HG03558 (cell line): ENCODE data around the gene CTDP1.

Source experiments
- ATAC-seq: cut with Tn5 transposase; IDR thresholded peaks from one replicate; pipeline ENCODE4 v1.9.1; 2021; ENCODE audit warnings: moderate number of reproducible peaks; ENCODE audit not compliant: unreplicated experiment; ENCODE audit errors: extremely low read depth

The CTDP1 gene

GRCh38 chr18:79695856-79696850, 16.6 kb downstream of the CTDP1 start:
- ATAC-seq, result no peak

DNA sequence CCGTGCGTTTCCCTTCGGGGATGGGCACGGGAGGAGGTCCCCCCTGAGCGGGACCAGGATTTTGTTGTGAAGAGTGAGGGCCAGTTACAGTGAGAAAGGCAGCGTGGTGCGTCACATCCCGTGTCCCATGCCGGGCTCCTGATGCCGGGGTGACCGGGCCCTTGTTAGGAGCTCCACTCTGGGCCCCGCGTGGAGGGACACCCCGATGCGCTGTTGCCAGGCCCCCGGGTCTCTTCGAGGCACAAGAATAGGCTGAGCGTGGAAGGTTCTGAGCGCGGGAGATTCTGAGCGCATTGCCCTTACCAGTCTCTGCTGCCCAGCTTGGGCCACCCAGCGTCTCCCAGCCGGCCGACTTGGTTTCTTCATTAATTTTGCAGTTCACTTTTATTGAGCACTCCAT, 17.6 kb downstream of the CTDP1 start:
- no peak for ATAC-seq

DNA sequence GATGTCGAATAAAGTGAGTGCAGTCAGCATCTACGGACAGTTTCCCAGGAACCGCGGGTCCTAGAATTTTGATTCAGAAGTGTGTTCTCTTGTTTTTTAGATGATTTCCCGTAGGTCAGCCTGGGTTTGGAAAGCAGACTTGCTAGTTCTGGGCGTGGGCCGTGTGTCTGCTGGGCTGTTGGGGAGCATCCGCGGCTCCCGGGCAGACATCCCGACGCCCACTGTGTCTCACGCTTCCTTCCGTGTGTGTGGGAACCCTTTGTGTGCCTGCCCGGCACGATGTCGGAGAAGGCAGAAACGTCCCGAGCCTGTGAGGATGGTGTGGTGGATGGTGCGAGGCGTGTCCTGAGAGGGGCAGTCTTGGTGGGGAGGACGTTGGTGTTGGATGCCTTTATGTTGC, 18.4 kb downstream of the CTDP1 start:
- no peak for ATAC-seq

- ATAC-seq, result no peak
These were observed 19.2 kb downstream of the CTDP1 start for GRCh38 chr18:79698668-79699335.

GRCh38 chr18:79699653-79700052, 20.1 kb downstream of the CTDP1 start:
- no peak for ATAC-seq

DNA sequence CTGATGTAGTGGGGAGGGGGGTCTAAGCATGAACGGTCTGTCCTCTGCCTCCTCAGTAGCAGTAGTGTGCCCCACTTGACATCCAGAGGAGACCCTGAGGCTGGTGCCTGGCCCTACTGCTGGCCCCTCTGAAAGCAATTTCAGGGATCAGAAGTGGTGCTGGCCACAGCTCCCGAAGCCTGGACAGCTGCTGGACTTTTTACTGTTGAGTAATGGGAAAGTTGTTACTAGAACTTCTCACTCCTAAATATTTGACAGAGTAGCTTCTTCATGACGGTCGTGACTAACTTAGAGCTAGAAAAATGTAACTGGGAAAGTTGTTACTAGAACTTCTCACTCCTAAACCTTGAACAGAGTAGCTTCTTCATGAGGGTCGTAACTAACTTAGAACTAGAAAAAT, 23.3 kb downstream of the CTDP1 start:
- ATAC-seq, result no peak

DNA sequence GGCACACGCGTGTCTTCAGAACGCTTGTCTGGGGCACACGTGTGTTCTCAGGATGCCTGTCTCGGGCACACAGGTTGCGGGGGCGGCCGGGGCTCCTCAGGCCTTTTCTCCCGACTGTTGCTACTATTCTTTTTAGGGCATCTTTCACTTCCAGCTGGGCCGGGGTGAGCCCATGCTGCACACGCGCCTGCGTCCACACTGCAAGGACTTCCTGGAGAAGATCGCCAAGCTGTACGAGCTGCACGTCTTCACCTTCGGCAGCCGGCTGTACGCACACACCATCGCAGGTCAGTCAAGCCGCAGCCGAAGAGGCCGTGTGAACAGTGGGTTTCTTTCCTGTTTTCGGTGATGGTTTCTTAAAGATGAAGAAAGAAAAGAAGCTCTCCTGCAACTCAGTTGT, 25.0 kb downstream of the CTDP1 start:
- ATAC-seq, result no peak

- ATAC-seq, result no peak
These were observed 25.7 kb downstream of the CTDP1 start for GRCh38 chr18:79705272-79705671.

DNA sequence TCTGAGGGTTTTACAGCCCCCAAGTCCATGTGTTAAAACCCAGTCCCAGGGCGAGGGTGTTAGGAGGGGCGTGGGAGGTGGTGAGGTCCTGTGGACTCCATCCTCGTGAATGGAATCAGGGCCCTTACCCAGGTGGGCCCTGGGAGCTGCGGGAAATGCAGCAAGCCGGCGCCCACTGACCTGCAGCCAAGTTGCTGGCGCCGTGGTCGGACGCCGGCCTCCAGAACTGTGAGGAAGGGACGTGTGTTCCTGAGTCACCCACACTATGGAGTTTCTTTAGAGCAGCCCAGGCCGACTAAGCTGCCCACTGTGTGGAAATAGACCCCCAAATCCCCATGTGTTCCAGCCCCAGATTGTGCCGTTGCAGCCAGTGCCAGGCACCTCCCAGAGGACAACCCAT, 26.4 kb downstream of the CTDP1 start:
- no peak for ATAC-seq

GRCh38 chr18:79706658-79707057, 27.1 kb downstream of the CTDP1 start:
- no peak for ATAC-seq

DNA sequence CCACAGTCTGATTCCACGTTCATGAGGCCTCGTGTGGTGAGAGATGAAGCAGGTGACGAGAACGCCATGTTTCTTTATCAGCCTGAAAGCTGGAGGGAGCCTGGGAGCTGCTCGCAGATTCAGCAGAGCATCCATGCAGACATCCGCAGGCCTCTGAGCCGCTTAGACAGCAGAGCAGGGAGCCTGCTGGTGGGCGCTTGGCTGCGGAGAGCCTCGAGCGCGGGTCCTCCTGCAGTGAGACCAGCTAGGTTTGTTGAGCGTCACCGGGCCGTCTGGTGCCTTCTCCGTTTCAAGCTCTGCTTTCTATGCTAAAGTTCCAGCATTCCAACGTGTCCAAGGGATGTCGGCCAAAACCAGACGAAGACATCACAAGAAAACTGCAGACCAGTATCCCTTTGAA, 27.6 kb downstream of the CTDP1 start:
- ATAC-seq, result no peak

DNA sequence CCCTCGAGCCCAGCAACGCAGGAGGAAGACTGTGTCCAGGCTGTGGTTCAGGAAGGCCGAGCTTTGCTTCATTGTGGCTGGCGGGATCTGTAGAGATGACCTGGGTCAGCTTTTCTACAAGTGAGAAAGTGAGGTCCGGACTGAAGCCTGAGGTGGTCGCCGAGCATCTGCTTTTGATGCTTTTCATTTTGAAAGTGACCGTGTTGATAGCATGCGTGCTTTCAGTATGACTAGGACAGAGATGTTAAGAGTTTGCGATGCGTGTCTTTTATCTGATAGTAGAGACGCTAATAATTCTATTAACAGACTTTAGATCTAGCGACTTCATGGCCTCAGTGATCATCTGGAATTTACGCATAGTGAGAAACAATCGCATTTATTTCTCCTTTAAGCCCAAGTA, 28.1 kb downstream of the CTDP1 start:
- ATAC-seq, result no peak

GRCh38 chr18:79708412-79708811, 28.8 kb downstream of the CTDP1 start:
- no peak for ATAC-seq

- no peak for ATAC-seq
These were observed 32.7 kb downstream of the CTDP1 start for GRCh38 chr18:79712206-79712857.

DNA sequence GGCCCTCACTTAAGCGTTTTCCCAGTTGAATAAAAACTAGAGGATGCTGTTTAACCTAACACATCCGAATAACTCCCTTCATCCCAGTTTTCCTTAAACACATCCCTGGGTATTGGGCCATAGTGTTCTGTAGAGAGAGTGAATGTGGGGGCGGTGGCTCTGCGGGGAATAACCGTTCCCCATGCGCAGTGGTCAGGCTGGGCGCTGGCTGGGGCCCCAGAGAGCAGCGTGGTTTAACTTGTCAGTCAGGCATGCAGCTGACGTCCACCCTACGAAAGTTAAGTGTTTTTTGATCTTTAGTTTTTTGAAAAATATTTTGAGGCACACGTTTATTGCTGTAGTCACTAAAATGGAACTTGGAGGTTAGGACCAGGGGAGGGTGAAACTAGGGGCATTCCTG, 33.7 kb downstream of the CTDP1 start:
- ATAC-seq, result no peak

DNA sequence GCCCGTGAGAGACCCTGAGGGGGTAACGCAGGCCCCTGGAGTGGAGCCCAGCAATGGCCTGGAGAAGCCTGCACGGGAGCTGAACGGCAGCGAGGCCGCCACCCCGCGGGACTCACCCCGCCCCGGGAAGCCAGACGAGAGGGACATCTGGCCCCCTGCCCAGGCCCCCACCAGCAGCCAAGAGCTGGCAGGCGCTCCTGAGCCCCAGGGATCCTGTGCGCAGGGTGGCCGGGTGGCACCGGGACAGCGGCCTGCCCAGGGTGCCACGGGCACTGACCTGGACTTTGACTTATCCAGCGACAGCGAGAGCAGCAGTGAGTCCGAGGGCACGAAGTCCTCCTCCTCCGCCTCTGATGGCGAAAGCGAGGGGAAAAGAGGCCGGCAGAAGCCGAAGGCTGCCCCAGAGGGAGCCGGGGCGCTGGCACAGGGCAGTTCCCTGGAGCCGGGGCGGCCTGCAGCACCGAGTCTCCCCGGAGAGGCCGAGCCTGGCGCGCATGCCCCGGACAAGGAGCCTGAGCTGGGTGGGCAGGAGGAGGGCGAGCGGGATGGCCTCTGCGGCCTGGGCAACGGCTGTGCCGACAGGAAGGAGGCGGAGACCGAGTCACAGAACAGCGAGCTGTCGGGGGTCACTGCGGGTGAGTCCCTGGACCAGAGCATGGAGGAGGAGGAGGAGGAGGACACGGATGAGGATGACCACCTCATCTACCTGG, 35.1 kb downstream of the CTDP1 start:
- ATAC-seq, result no peak

- ATAC-seq, result no peak
These were observed 35.7 kb downstream of the CTDP1 start for GRCh38 chr18:79715280-79715679.

DNA sequence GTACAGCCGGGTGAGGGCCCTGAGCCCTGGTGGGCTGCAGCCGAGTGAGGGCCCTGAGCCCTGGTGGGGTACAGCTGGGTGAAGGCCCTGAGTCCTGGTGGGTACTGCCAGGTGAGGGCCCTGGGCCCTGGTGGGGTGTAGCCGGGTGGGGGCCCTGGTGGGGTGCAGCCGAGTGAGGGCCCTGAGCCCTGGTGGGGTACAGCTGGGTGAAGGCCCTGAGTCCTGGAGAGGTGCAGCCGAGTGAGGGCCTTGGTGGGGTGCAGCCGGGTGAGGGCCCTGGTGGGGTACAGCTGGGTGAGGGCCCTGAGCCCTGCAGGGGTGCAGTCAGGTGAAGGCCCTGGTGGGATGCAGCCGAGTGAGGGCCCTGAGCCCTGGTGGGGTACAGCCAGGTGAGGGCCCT, 37.5 kb downstream of the CTDP1 start:
- ATAC-seq, result no peak

DNA sequence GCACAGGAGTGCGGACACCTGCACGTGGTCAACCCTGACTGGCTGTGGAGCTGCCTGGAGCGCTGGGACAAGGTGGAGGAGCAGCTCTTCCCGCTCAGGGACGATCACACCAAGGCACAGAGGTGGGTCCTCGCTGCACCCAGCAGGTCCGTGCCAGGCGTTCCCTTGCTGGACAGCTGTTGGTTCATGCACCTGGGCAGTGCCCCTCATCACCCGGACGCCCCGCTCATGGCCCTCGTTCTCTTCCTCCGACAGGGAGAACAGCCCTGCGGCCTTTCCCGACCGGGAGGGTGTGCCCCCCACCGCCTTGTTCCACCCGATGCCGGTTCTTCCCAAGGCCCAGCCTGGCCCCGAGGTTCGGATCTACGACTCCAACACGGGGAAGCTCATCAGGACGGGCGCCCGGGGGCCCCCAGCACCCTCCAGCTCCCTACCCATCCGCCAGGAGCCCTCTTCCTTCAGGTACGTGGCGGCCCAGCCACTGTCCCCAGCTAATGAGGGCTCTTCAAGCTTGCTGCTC, 38.0 kb downstream of the CTDP1 start:
- no peak for ATAC-seq

GRCh38 chr18:79718126-79718525, 38.5 kb downstream of the CTDP1 start:
- ATAC-seq, result no peak
